ACHN (cell line): ENCODE results near the gene CRYBG3.
A peak's percentile ranks its signal among the peaks of the same experiment; 100 is the strongest.
"Not testable (repeated sequence)": the region's sequence is repeated elsewhere in the genome, so short reads cannot be mapped to it uniquely, and the experiment has no call there.

Experiments
- DNase-seq: peaks from one replicate; pipeline ENCODE4 v3.0.0-alpha.2; 2015
- in situ Hi-C: cut with HindIII; loops from 2 replicates; pipeline ENCODE4 v1.10.0; 2017; ENCODE audit warnings: low sequenced_read_pairs, low pct_ligation_motif_present, low pct_unique_long_range_greater_than_20kb

The CRYBG3 gene

GRCh38 chr3:97831140-97831539 lies 9.3 kb downstream of the CRYBG3 start:
- no peak for DNase-seq
- in situ Hi-C loops = no loop called here

GRCh38 chr3:97833184-97833583 lies 11.4 kb downstream of the CRYBG3 start:
- DNase-seq, in situ Hi-C loops: not testable (repeated sequence)

GRCh38 chr3:97835761-97836160 lies 13.9 kb downstream of the CRYBG3 start:
- no peak for DNase-seq
- in situ Hi-C loops = no loop called here

GRCh38 chr3:97838393-97838792 lies 16.6 kb downstream of the CRYBG3 start:
- DNase-seq = no peak
- in situ Hi-C loops = no loop called here

GRCh38 chr3:97839944-97840343 lies 18.1 kb downstream of the CRYBG3 start:
- in situ Hi-C loops = no loop called here
- DNase-seq = no peak

GRCh38 chr3:97841304-97841703 lies 19.5 kb downstream of the CRYBG3 start:
- in situ Hi-C loops = no loop called here

GRCh38 chr3:97841956-97842355 lies 20.1 kb downstream of the CRYBG3 start:
- DNase-seq = no peak
- in situ Hi-C loops = no loop called here

More at GRCh38 chr3:97841304-97841703, 19.5 kb downstream of the CRYBG3 start:
- DNase-seq = no peak

- in situ Hi-C loops = no loop called here
- no peak for DNase-seq
These were observed 27.0 kb downstream of the CRYBG3 start for GRCh38 chr3:97848779-97849178.

- in situ Hi-C loops = no loop called here
- no peak for DNase-seq
These were observed 35.6 kb downstream of the CRYBG3 start for GRCh38 chr3:97857401-97857800.

- in situ Hi-C loops = no loop called here
- DNase-seq = no peak
These were observed 38.6 kb downstream of the CRYBG3 start for GRCh38 chr3:97860364-97860763.

- no peak for DNase-seq
- in situ Hi-C loops = no loop called here
These were observed 40.8 kb downstream of the CRYBG3 start for GRCh38 chr3:97862582-97862981.

- DNase-seq = no peak
- in situ Hi-C loops = no loop called here
These were observed 41.2 kb downstream of the CRYBG3 start for GRCh38 chr3:97863031-97863430.

- in situ Hi-C loops = no loop called here
These were observed 42.0 kb downstream of the CRYBG3 start for GRCh38 chr3:97863775-97864174.

GRCh38 chr3:97871186-97871585 lies 49.4 kb downstream of the CRYBG3 start:
- in situ Hi-C loops = no loop called here
- DNase-seq = no peak

More at GRCh38 chr3:97863775-97864174, 42.0 kb downstream of the CRYBG3 start:
- no peak for DNase-seq

- DNase-seq = peak; percentile 46
- in situ Hi-C loops = no loop called here
These were observed 50.2 kb downstream of the CRYBG3 start for GRCh38 chr3:97871801-97872524.

- DNase-seq = no peak
- in situ Hi-C loops = no loop called here
These were observed 50.8 kb downstream of the CRYBG3 start for GRCh38 chr3:97872525-97873042.

- in situ Hi-C loops = no loop called here
These were observed 58.5 kb downstream of the CRYBG3 start for GRCh38 chr3:97880267-97880666.

GRCh38 chr3:97882975-97883598 lies 61.3 kb downstream of the CRYBG3 start:
- DNase-seq = peak; percentile 25
- in situ Hi-C loops = no loop called here

More at GRCh38 chr3:97880267-97880666, 58.5 kb downstream of the CRYBG3 start:
- no peak for DNase-seq

- in situ Hi-C loops = no loop called here
- DNase-seq = no peak
These were observed 61.9 kb downstream of the CRYBG3 start for GRCh38 chr3:97883736-97884135.

GRCh38 chr3:97884586-97885123 lies 62.8 kb downstream of the CRYBG3 start:
- in situ Hi-C loops = no loop called here

More at GRCh38 chr3:97884586-97885123, 62.8 kb downstream of the CRYBG3 start:
- no peak for DNase-seq
